PC-3 (cell line): ENCODE measurements around the gene MVK. TPM values are rescaled to one million over a fixed set of nuclear protein-coding genes. Genes with fewer than 3 reads are reported as not detected.

Experiments used
- ATAC-seq: fragments of 200-7000 bp; cut with Tn5 transposase; 2 replicates; pipeline ENCODE4 v1.9.1; 2020; ENCODE audit warnings: mild to moderate bottlenecking, moderate library complexity
- BruUV-seq: library from RNA; stranded (reverse); fragments of 400-500 nt; replicated peaks from 2 replicates; lab custom pipeline; 2021; lab: Mats Ljungman, UMichigan
- CTCF ChIA-PET: fragments of 300-600 bp; sonication (Branson Sonifier 250); formaldehyde crosslinking; loops from one replicate; lab custom pipeline; 2022; ENCODE audit warnings: antibody characterized with exemption; lab: Charles Lee
- POLR2A ChIA-PET: fragments of 300-600 bp; sonication (Branson Sonifier 250); formaldehyde crosslinking; loops from one replicate; lab custom pipeline; 2022; ENCODE audit warnings: antibody characterized with exemption; ENCODE audit not compliant: unreplicated experiment; lab: Charles Lee
- DNase-seq: peaks from one replicate; pipeline ENCODE4 v3.0.0-alpha.2; 2015
- H2AFZ ChIP-seq: fragments of 300-600 bp; sonication (generic); 2 replicates; pipeline ENCODE4 v1.6.0; 2016; ENCODE audit warnings: antibody characterized with exemption, low read length
- H3F3A ChIP-seq: fragments of 300-600 bp; sonication (generic); one replicate; pipeline ENCODE4 v1.6.0; 2017; ENCODE audit warnings: antibody characterized with exemption, low read length, control low read depth, mild to moderate bottlenecking; ENCODE audit not compliant: unreplicated experiment
- H3K27ac ChIP-seq: fragments of 300-600 bp; sonication (generic); 2 replicates; pipeline ENCODE4 v1.5.1; 2016; ENCODE audit warnings: mild to moderate bottlenecking, low read length
- H3K27me3 ChIP-seq: fragments of 300-600 bp; sonication (generic); 2 replicates; pipeline ENCODE4 v1.6.1; 2016; ENCODE audit warnings: low read length, mixed read lengths
- H3K36me3 ChIP-seq: fragments of 300-600 bp; sonication (generic); 2 replicates; pipeline ENCODE4 v1.6.1; 2016; ENCODE audit warnings: low read depth, mixed run types, low read length, mixed read lengths
- H3K4me1 ChIP-seq: fragments of 300-600 bp; sonication (generic); 2 replicates; pipeline ENCODE4 v1.5.1; 2016; ENCODE audit warnings: low read length; ENCODE audit not compliant: insufficient read depth
- H3K4me2 ChIP-seq: fragments of 300-600 bp; sonication (generic); 2 replicates; pipeline ENCODE4 v1.6.0; 2016; ENCODE audit warnings: low read length
- H3K4me3 ChIP-seq: fragments of 300-600 bp; sonication (generic); 2 replicates; pipeline ENCODE4 v1.5.1; 2016; ENCODE audit warnings: mild to moderate bottlenecking, low read length, mixed read lengths
- H3K79me2 ChIP-seq: fragments of 300-600 bp; sonication (generic); 2 replicates; pipeline ENCODE4 v1.6.1; 2017; ENCODE audit warnings: low read length, mixed read lengths
- H3K9ac ChIP-seq: fragments of 300-600 bp; sonication (generic); 2 replicates; pipeline ENCODE4 v1.6.0; 2016; ENCODE audit warnings: mild to moderate bottlenecking, low read length
- H3K9me2 ChIP-seq: fragments of 300-600 bp; sonication (generic); replicated peaks from 2 replicates; pipeline ENCODE4 v1.6.1; 2016; ENCODE audit warnings: mixed run types, low read length, mixed read lengths
- H3K9me3 ChIP-seq: fragments of 300-600 bp; sonication (generic); 2 replicates; pipeline ENCODE4 v1.6.1; 2016; ENCODE audit warnings: low read length, mixed read lengths
- H4K20me1 ChIP-seq: fragments of 300-600 bp; sonication (generic); 2 replicates; pipeline ENCODE4 v1.6.1; 2016; ENCODE audit warnings: low read length, mixed read lengths
- CTCF ChIP-seq: fragments of 300-600 bp; sonication (generic); conservative IDR thresholded peaks from 2 replicates; pipeline ENCODE4 v1.5.1; 2017; ENCODE audit warnings: antibody characterized with exemption, low read depth, mild to moderate bottlenecking, low read length
- EZH2 ChIP-seq: fragments of 300-600 bp; sonication (generic); IDR thresholded peaks from one replicate; pipeline ENCODE4 v1.6.1; 2017; ENCODE audit warnings: antibody characterized with exemption, mild to moderate bottlenecking, low read length; ENCODE audit not compliant: unreplicated experiment
- EZH2phosphoT487 ChIP-seq: fragments of 300-600 bp; sonication (generic); IDR thresholded peaks from 2 replicates; pipeline ENCODE4 v1.6.1; 2018; ENCODE audit warnings: mild to moderate bottlenecking, antibody characterized with exemption, low read length, borderline replicate concordance
- intact Hi-C: fragments of 100-400 bp; cut with micrococcal nuclease; formaldehyde crosslinking; loops from 2 replicates; pipeline ENCODE4 v1.9.0; 2023
- total RNA-seq: library from RNA; depleted of rRNA; stranded (reverse); fragments of >200 nt; gene quantifications from 2 replicates; pipeline ENCODE4 v1.2.3, GENCODE V29; 2014

MVK gene
- total RNA-seq, 1 experiment from 2014 or later = 47.8 TPM

- Histone ChIP-seq H3K9me2 (no peaks in the 10 kb centered on the region), H3K27ac (no peak overlapping the region), H3K4me2 (no peak overlapping the region), H2AFZ (no peak overlapping the region), H3K36me3 (no peaks in the 10 kb centered on the region), H3K4me3 (no peak overlapping the region), H3F3A (no peaks in the 10 kb centered on the region), H3K79me2 (no peaks in the 10 kb centered on the region), H3K9ac (no peak overlapping the region), H3K27me3 (peaks cover 31% of the 10 kb centered on the region), H3K9me3 (no peaks in the 10 kb centered on the region), H3K4me1 (no peaks in the 10 kb centered on the region), H4K20me1 (no peaks in the 10 kb centered on the region)
- POLR2A ChIA-PET = no interaction called here
- BruUV-seq = no TSS peak
- CTCF ChIA-PET = no interaction called here
- TF ChIP-seq CTCF (no peak), EZH2phosphoT487 (no peak), EZH2 (no peak)
- no peak for ATAC-seq
- intact Hi-C loops = no loop called here
- no peak for DNase-seq
Measured at GRCh38 chr12:109625749-109626377, 52.3 kb downstream of the MVK start.

GRCh38 chr12:109626378-109627115 is 53.0 kb downstream of the MVK start:
- ChIA-PET CTCF (no interaction called here), POLR2A (no interaction called here)
- Histone ChIP-seq H3K9ac (no peak overlapping the region), H3K27me3 (peaks cover 25% of the 10 kb centered on the region), H2AFZ (no peak overlapping the region), H4K20me1 (no peaks in the 10 kb centered on the region), H3K9me2 (no peaks in the 10 kb centered on the region), H3K4me1 (no peaks in the 10 kb centered on the region), H3F3A (no peaks in the 10 kb centered on the region), H3K9me3 (no peaks in the 10 kb centered on the region), H3K4me3 (no peak overlapping the region), H3K27ac (no peak overlapping the region), H3K4me2 (no peak overlapping the region), H3K36me3 (no peaks in the 10 kb centered on the region), H3K79me2 (no peaks in the 10 kb centered on the region)
- no peak for ATAC-seq
- no TSS peak for BruUV-seq
- intact Hi-C loops = no loop called here
- TF ChIP-seq CTCF = no peak
- TF ChIP-seq EZH2phosphoT487 = no peak
- TF ChIP-seq EZH2 = no peak
- DNase-seq = no peak

GRCh38 chr12:109627633-109628032 is 54.0 kb downstream of the MVK start:
- no peaks in the 10 kb centered on the region for H3K4me1 ChIP-seq
- POLR2A ChIA-PET = no interaction called here
- intact Hi-C loops = no loop called here
- H3K27ac ChIP-seq = no peak overlapping the region
- no peaks in the 10 kb centered on the region for H3K9me3 ChIP-seq
- H3K36me3 ChIP-seq = no peaks in the 10 kb centered on the region
- no peaks in the 10 kb centered on the region for H3K9me2 ChIP-seq
- H2AFZ ChIP-seq = no peak overlapping the region
- no TSS peak for BruUV-seq
- DNase-seq (no peak), ATAC-seq (peak; percentile 16; the same call in 1 of the 2 replicates)
- no peaks in the 10 kb centered on the region for H4K20me1 ChIP-seq
- no peak for TF ChIP-seq CTCF
- TF ChIP-seq EZH2 = no peak
- TF ChIP-seq EZH2phosphoT487 = no peak
- no peak overlapping the region for H3K4me3 ChIP-seq
- H3K4me2 ChIP-seq = no peak overlapping the region
- CTCF ChIA-PET = no interaction called here
- no peak overlapping the region for H3K9ac ChIP-seq
- no peaks in the 10 kb centered on the region for H3K79me2 ChIP-seq
- H3F3A ChIP-seq = no peaks in the 10 kb centered on the region
- peaks cover 14% of the 10 kb centered on the region; the same call in 1 of the 2 replicates for H3K27me3 ChIP-seq
